Muscle layer of duodenum (tissue), 2 donors: ENCODE data around the gene SMIM29.

Experiments
- H3K27ac ChIP-seq: one replicate; pipeline ENCODE4 v1.7.0; 2013; ENCODE audit warnings: mild to moderate bottlenecking, low read length
- H3K27me3 ChIP-seq: one replicate; pipeline ENCODE4 v1.7.0; 2013; ENCODE audit warnings: low read depth, mild to moderate bottlenecking, control low read depth, low read length
- H3K36me3 ChIP-seq, 2 donors: one replicate each; pipeline ENCODE4 v1.7.0; 2013; ENCODE audit warnings: low read length in 2 of 2, control low read depth in 1 of 2, mild to moderate bottlenecking in 1 of 2; ENCODE audit not compliant: insufficient read depth in 2 of 2, control insufficient read depth in 1 of 2
- H3K4me1 ChIP-seq, 2 donors: one replicate each; pipeline ENCODE4 v1.7.0; 2013; ENCODE audit warnings: low read length in 2 of 2, mild to moderate bottlenecking in 2 of 2, control low read depth in 1 of 2, moderate library complexity in 1 of 2; ENCODE audit not compliant: insufficient read depth in 2 of 2, control insufficient read depth in 1 of 2
- H3K4me3 ChIP-seq, 2 donors: one replicate each; pipeline ENCODE4 v1.7.0; 2013; ENCODE audit warnings: low read length in 2 of 2, low read depth in 1 of 2, mild to moderate bottlenecking in 1 of 2
- H3K9me3 ChIP-seq, 2 donors: one replicate each; pipeline ENCODE4 v1.7.0; 2013; ENCODE audit warnings: low read length in 2 of 2, control low read depth in 1 of 2, mild to moderate bottlenecking in 1 of 2; ENCODE audit not compliant: control insufficient read depth in 1 of 2
- donor health status: healthy.

Gene SMIM29

GRCh38 chr6:34248727-34249468, at the start of gene SMIM29:
TSS of gene SMIM29 (minus strand) at chr6:34249006. CDS start at chr6:34247791, 1,215 bp downstream.
- peaks cover 0 to 4% of the 10 kb centered on the region in 2 donors for H3K36me3 ChIP-seq
- peak within 1 kb of the TSS; percentile 67 for H3K27ac ChIP-seq
- no peaks in the 10 kb centered on the region for H3K9me3 ChIP-seq
- peak within 1 kb of the TSS; percentile 82 to 87 for H3K4me3 ChIP-seq
- no peaks in the 10 kb centered on the region for H3K27me3 ChIP-seq
- H3K4me1 ChIP-seq: peaks cover 3 to 20% of the 10 kb centered on the region in 2 donors

- H3K9me3 ChIP-seq: no peaks in the 10 kb centered on the region
- H3K27me3 ChIP-seq: no peaks in the 10 kb centered on the region
- peaks cover 0 to 2% of the 10 kb centered on the region in 2 donors for H3K4me1 ChIP-seq
- H3K4me3 ChIP-seq: no peak overlapping the region
- peaks cover 11 to 15% of the 10 kb centered on the region in 2 donors for H3K36me3 ChIP-seq
- no peak overlapping the region for H3K27ac ChIP-seq
Observed at GRCh38 chr6:34295721-34296120, 46.9 kb upstream of the SMIM29 start.

- Histone ChIP-seq H3K27ac (no peak overlapping the region), H3K9me3 (no peaks in the 10 kb centered on the region), H3K4me1 (peaks cover 0 to 9% of the 10 kb centered on the region in 2 donors), H3K36me3 (peaks cover 15% of the 10 kb centered on the region in 2 donors), H3K27me3 (no peaks in the 10 kb centered on the region), H3K4me3 (no peak overlapping the region)
Observed at GRCh38 chr6:34292954-34293353, 44.1 kb upstream of the SMIM29 start.

GRCh38 chr6:34289137-34289536, 40.3 kb upstream of the SMIM29 start:
- peaks cover 15 to 25% of the 10 kb centered on the region in 2 donors for H3K36me3 ChIP-seq
- H3K9me3 ChIP-seq: no peaks in the 10 kb centered on the region
- no peaks in the 10 kb centered on the region for H3K27me3 ChIP-seq
- no peak overlapping the region for H3K4me3 ChIP-seq
- no peak overlapping the region for H3K27ac ChIP-seq
- peaks cover 5 to 15% of the 10 kb centered on the region in 2 donors for H3K4me1 ChIP-seq

DNA sequence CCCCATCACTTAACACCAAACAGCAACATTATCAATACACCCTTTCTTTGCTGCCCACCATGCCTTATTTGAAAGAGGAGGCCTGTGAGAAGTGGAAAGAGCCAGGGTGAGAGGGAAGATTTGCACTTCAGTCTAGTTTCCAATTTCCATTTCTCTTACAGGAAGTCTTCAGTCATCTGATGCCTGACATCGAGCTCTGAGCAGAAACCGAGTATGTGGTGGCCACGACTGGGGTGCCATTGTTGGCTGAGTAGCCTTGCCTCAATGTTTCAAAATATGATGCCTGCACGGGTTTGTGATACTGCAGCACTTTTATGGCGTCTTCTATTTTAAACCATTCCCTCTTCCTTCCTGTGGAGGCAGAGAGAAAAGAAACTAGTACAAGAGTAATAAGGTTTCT, 39.8 kb upstream of the SMIM29 start:
- H3K36me3 ChIP-seq: peaks cover 11 to 24% of the 10 kb centered on the region in 2 donors
- no peaks in the 10 kb centered on the region for H3K27me3 ChIP-seq
- no peak overlapping the region for H3K27ac ChIP-seq
- H3K4me1 ChIP-seq: peaks cover 5 to 16% of the 10 kb centered on the region in 2 donors
- no peak overlapping the region for H3K4me3 ChIP-seq
- no peaks in the 10 kb centered on the region for H3K9me3 ChIP-seq

- H3K27ac ChIP-seq: peak overlapping the region; percentile 11
- H3K9me3 ChIP-seq: no peaks in the 10 kb centered on the region
- H3K36me3 ChIP-seq: peaks cover 3 to 18% of the 10 kb centered on the region in 2 donors
- no peaks in the 10 kb centered on the region for H3K27me3 ChIP-seq
- no peak overlapping the region for H3K4me3 ChIP-seq
- peaks cover 5 to 16% of the 10 kb centered on the region in 2 donors for H3K4me1 ChIP-seq
Observed at GRCh38 chr6:34285448-34286164, 36.8 kb upstream of the SMIM29 start.

GRCh38 chr6:34284563-34285447, 36.0 kb upstream of the SMIM29 start:
- H3K27me3 ChIP-seq: no peaks in the 10 kb centered on the region
- H3K4me3 ChIP-seq: no peak overlapping the region
- H3K36me3 ChIP-seq: peaks cover 4 to 21% of the 10 kb centered on the region in 2 donors
- no peaks in the 10 kb centered on the region for H3K9me3 ChIP-seq
- peaks cover 5 to 16% of the 10 kb centered on the region in 2 donors for H3K4me1 ChIP-seq
- H3K27ac ChIP-seq: peak overlapping the region; percentile 11

DNA sequence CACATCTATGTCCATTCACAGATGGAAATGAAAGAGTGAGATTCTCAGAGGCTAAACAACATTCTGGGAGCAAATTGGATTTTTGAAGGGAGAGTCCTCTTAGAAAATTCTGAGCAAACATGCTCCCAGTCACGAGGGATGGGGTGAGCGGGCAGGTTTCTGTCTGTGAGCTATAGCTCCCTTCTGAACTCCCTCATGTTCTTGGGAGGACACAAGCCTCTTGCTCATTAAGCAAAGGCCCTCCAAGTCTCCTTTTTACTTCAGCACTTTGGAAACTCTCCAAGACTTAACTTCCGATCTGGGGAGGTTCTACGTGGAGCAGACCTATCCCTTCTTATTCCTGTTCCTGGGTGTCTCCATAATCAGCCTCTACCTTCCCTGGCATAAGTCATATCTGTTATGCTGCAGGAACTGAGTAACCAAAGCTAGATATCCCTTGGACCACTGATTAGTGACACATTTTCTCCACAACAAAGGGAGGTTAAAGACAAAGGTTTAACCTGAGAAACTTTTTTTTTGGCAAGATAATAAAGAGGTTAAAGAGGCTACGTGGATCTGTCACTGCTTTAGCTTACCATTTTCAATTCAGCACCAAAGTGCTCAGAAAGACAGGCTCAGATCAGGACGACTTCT, 33.0 kb upstream of the SMIM29 start:
- Histone ChIP-seq H3K4me3 (no peak overlapping the region), H3K27ac (no peak overlapping the region), H3K9me3 (no peaks in the 10 kb centered on the region), H3K4me1 (peaks cover 5 to 8% of the 10 kb centered on the region in 2 donors), H3K27me3 (no peaks in the 10 kb centered on the region), H3K36me3 (peaks cover 4 to 12% of the 10 kb centered on the region in 2 donors)

GRCh38 chr6:34280216-34280615, 31.4 kb upstream of the SMIM29 start:
- Histone ChIP-seq H3K27me3 (no peaks in the 10 kb centered on the region), H3K9me3 (no peaks in the 10 kb centered on the region), H3K36me3 (peaks cover 4 to 12% of the 10 kb centered on the region in 2 donors), H3K4me3 (no peak overlapping the region), H3K27ac (no peak overlapping the region), H3K4me1 (peaks cover 0 to 8% of the 10 kb centered on the region in 2 donors)

DNA sequence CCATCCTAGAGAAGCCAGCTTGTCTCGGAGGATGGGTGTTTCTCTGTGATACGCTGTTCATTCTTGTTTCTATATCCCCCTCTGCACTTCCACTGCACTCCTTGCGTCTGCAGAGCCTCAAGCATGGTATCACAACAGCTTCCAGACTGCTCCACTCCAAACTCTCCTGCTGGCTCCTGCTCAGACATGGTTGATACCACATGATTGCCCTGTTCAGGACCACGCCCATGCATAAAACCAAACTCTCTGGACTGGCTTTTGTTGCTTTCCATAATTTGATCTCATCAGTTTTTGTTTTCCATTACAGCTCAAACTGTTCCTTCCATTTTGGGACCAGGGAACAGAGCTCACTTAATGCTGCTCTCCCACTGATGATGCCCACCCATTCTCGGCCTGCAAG, 30.0 kb upstream of the SMIM29 start:
- H3K9me3 ChIP-seq: no peaks in the 10 kb centered on the region
- H3K36me3 ChIP-seq: peaks cover 4 to 7% of the 10 kb centered on the region in 2 donors
- H3K27me3 ChIP-seq: no peaks in the 10 kb centered on the region
- H3K4me1 ChIP-seq: no peaks in the 10 kb centered on the region
- H3K27ac ChIP-seq: no peak overlapping the region
- H3K4me3 ChIP-seq: no peak overlapping the region
